VCaP (cell line): ENCODE data around the gene GYS2.

ENCODE experiments used
- H3K27ac ChIP-seq: fragments of 450-650 bp; 2 replicates; pipeline ENCODE4 v1.5.1; 2017
- CTCF ChIP-seq: fragments of 450-650 bp; conservative IDR thresholded peaks from 2 replicates; pipeline ENCODE4 v1.5.1; 2017; ENCODE audit warnings: mild to moderate bottlenecking, moderate library complexity

The GYS2 gene

DNA sequence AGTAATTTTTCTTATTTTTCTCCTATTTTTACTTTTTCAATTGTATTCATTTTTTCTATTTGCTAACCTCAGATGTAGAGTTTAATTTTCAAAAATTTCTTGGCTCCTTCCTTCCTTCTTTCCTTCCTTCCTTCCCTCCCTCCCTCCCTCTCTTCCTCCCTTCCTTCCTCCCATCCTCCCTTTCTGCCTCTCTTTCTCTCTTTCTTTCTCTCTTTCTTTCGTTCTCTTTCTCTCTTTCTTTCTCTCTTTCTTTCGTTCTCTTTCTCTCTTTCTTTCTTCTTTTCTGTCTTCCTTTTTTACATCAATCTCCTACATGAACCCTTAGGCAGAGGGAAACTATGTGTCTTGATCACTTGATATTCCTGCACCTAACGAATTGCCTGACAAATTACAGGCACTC, 12.4 kb upstream of the GYS2 start:
- H3K27ac ChIP-seq = no peak overlapping the region
- no peak for TF ChIP-seq CTCF

DNA sequence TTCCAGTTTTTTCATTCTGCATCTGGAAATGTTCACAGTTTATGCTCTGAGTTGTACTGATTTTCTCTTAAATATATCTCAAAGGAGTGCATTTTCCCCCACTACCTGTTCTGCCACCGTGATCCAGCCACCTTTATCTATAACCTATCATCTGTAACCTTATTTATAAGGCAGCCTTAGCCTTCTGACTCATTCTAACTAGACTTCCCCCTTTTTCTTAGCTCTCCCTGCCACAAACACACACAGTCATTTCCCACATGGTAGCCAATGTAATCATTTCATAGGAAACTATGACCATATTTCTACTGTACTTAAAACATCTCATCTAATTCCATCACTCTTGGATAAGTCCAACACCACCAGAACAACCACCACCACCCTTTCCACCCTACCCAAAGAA, 10.8 kb upstream of the GYS2 start:
- no peak for TF ChIP-seq CTCF
- H3K27ac ChIP-seq = no peak overlapping the region; the same call in 1 of the 2 replicates

GRCh38 chr12:21614506-21614905, 9.9 kb upstream of the GYS2 start:
- H3K27ac ChIP-seq = peak overlapping the region; percentile 27; the same call in 1 of the 2 replicates

DNA sequence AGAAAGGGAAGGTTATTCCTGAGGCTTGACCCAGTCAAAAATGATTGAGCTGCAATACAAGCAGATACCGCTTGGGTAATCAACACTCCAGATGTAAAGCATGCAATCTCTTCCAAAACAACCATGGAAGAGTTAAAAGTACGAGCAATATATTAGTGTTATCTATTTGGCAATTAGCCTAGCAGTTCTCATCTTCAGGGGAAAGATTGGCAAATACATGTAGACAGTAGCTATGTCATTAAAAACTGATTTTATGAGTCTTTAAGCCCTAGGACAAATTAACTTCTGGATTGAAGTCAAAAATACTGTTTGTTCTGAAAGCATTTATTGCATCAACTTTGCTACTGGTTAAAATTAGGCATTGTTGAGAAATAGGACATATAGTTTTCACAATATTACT, 9.3 kb upstream of the GYS2 start:
- H3K27ac ChIP-seq = no peak overlapping the region
- TF ChIP-seq CTCF = peak; percentile 81

More at GRCh38 chr12:21614506-21614905, 9.9 kb upstream of the GYS2 start:
- TF ChIP-seq CTCF = no peak

DNA sequence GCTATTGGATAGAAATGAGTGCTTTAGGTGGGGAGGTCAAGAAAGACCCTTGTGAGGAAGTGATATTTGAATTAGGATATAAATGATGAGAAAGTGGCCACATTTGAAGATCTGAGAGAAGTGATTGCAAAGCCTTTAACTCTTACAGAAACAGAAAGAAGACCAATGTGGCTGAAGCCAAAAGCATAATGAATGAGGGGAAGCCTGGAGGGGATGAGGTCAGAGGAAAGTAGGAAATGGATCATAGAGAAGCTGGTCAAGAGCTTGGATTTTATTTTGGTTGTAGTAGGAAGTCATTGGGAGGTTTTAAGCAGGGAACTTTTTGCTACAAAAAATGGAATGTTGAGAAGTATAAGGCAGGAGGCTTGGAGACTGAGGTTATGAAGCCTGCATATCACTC, 3.5 kb upstream of the GYS2 start:
- TF ChIP-seq CTCF = no peak

GRCh38 chr12:21607701-21608100, 3.1 kb upstream of the GYS2 start:
- H3K27ac ChIP-seq = no peak overlapping the region
- peak; percentile 77 for TF ChIP-seq CTCF

More for the DNA sequence above, 3.5 kb upstream of the GYS2 start:
- H3K27ac ChIP-seq = no peak overlapping the region

GRCh38 chr12:21606175-21606574, 1.5 kb upstream of the GYS2 start:
- no peak overlapping the region for H3K27ac ChIP-seq
- no peak for TF ChIP-seq CTCF

GRCh38 chr12:21602774-21603173, 1.9 kb downstream of the GYS2 start:
- H3K27ac ChIP-seq = no peak overlapping the region
- TF ChIP-seq CTCF = no peak
